Neural progenitor cell (in vitro differentiated cells): Measurements from ENCODE around the gene TEPSIN. TPM values are rescaled to one million over a fixed set of nuclear protein-coding genes. Genes with fewer than 3 reads are reported as not detected.

Experiments
- DNase-seq: peaks from one replicate; pipeline ENCODE4 v3.0.0-alpha.2; 2016; ENCODE audit warnings: low spot score
- H2AFZ ChIP-seq: fragments of 200-600 bp; sonication (generic); replicated peaks from 2 replicates; pipeline ENCODE4 v1.6.1; 2016; ENCODE audit warnings: antibody characterized with exemption
- H3F3A ChIP-seq: fragments of 200-600 bp; sonication (generic); 2 replicates; pipeline ENCODE4 v1.6.1; 2016; ENCODE audit warnings: antibody characterized with exemption, low read depth
- H3K27ac ChIP-seq: fragments of 200-600 bp; sonication (generic); 2 replicates; pipeline ENCODE4 v1.5.1; 2016; ENCODE audit warnings: mild to moderate bottlenecking
- H3K27me3 ChIP-seq: fragments of 200-600 bp; sonication (generic); 2 replicates; pipeline ENCODE4 v1.6.1; 2016; ENCODE audit warnings: mild to moderate bottlenecking, moderate library complexity
- H3K36me3 ChIP-seq: fragments of 200-600 bp; sonication (generic); 2 replicates; pipeline ENCODE4 v1.5.1; 2016
- H3K4me1 ChIP-seq: fragments of 200-600 bp; sonication (generic); 2 replicates; pipeline ENCODE4 v1.6.1; 2016; ENCODE audit warnings: mixed run types
- H3K4me2 ChIP-seq: fragments of 200-600 bp; sonication (generic); 2 replicates; pipeline ENCODE4 v1.6.1; 2016
- H3K4me3 ChIP-seq: fragments of 200-600 bp; sonication (generic); 2 replicates; pipeline ENCODE4 v1.5.1; 2016
- H3K79me2 ChIP-seq: fragments of 200-600 bp; sonication (generic); 2 replicates; pipeline ENCODE4 v1.6.1; 2016; ENCODE audit warnings: low read depth
- H3K9ac ChIP-seq: fragments of 200-600 bp; sonication (generic); 2 replicates; pipeline ENCODE4 v1.6.1; 2016
- H3K9me3 ChIP-seq: fragments of 200-600 bp; sonication (generic); 2 replicates; pipeline ENCODE4 v1.5.1; 2016; ENCODE audit warnings: low read depth
- H4K20me1 ChIP-seq: fragments of 200-600 bp; sonication (generic); 2 replicates; pipeline ENCODE4 v1.6.1; 2016; ENCODE audit warnings: low read depth
- H3K27ac Mint-ChIP-seq: 3 replicates; pipeline ENCODE4 v1.8.0; 2021; ENCODE audit warnings: mixed read lengths
- H3K27me3 Mint-ChIP-seq: 2 replicates; pipeline ENCODE4 v1.8.0; 2022; ENCODE audit warnings: low read depth, mild to moderate bottlenecking, inconsistent platforms, moderate library complexity, mixed read lengths; ENCODE audit not compliant: insufficient read depth
- H3K36me3 Mint-ChIP-seq: 3 replicates; pipeline ENCODE4 v1.8.0; 2021; ENCODE audit warnings: mixed read lengths
- H3K4me1 Mint-ChIP-seq: 3 replicates; pipeline ENCODE4 v1.8.0; 2021; ENCODE audit warnings: mixed read lengths
- H3K4me3 Mint-ChIP-seq: 3 replicates; pipeline ENCODE4 v1.8.0; 2021; ENCODE audit warnings: mild to moderate bottlenecking, moderate library complexity, mixed read lengths
- H3K9me3 Mint-ChIP-seq: 3 replicates; pipeline ENCODE4 v1.8.0; 2020; ENCODE audit warnings: mixed read lengths
- CTCF ChIP-seq: fragments of 200-600 bp; sonication (generic); IDR thresholded peaks from 2 replicates; pipeline ENCODE4 v1.5.1; 2017; ENCODE audit warnings: antibody characterized with exemption, mild to moderate bottlenecking
- EZH2 ChIP-seq: fragments of 200-600 bp; sonication (generic); IDR thresholded peaks from 2 replicates; pipeline ENCODE4 v1.6.1; 2017; ENCODE audit warnings: antibody characterized with exemption, mild to moderate bottlenecking, moderate library complexity
- EZH2phosphoT487 ChIP-seq: fragments of 200-600 bp; sonication (generic); IDR thresholded peaks from 2 replicates; pipeline ENCODE4 v1.6.1; 2017; ENCODE audit warnings: antibody characterized with exemption
- total RNA-seq: library from RNA; depleted of rRNA; stranded (reverse); fragments of >200 nt; gene quantifications from 2 replicates; pipeline ENCODE4 v1.2.3, GENCODE V29; 2015; ENCODE audit warnings: low replicate concordance

Gene TEPSIN
- total RNA-seq, 1 donor from 2014 or later: 20.6 TPM

GRCh38 chr17:81213978-81214377, 24.9 kb downstream of the TEPSIN start:
- no peaks in the 10 kb centered on the region for H3K36me3 ChIP-seq
- Mint-ChIP-seq H3K9me3 (no peaks in the 10 kb centered on the region), H3K36me3 (peaks cover 16% of the 10 kb centered on the region), H3K27ac (no peak overlapping the region), H3K4me1 (peaks cover 3% of the 10 kb centered on the region), H3K4me3 (no peak overlapping the region), H3K27me3 (peaks cover 4% of the 10 kb centered on the region)
- no peak overlapping the region for H2AFZ ChIP-seq
- peaks cover 5% of the 10 kb centered on the region for H3F3A ChIP-seq
- H3K4me1 ChIP-seq: no peaks in the 10 kb centered on the region
- TF ChIP-seq CTCF (no peak), EZH2phosphoT487 (no peak), EZH2 (no peak)
- H3K79me2 ChIP-seq: peaks cover 10% of the 10 kb centered on the region
- no peak overlapping the region for H3K4me3 ChIP-seq
- no peak overlapping the region for H3K27ac ChIP-seq
- H3K27me3 ChIP-seq: no peaks in the 10 kb centered on the region
- peaks cover 14% of the 10 kb centered on the region for H4K20me1 ChIP-seq
- H3K4me2 ChIP-seq: no peak overlapping the region
- no peaks in the 10 kb centered on the region for H3K9me3 ChIP-seq
- no peak overlapping the region for H3K9ac ChIP-seq
- DNase-seq: no peak

GRCh38 chr17:81212365-81212764, 26.5 kb downstream of the TEPSIN start:
- H3F3A ChIP-seq: peaks cover 5% of the 10 kb centered on the region
- DNase-seq: no peak
- no peak overlapping the region for H3K9ac ChIP-seq
- H4K20me1 ChIP-seq: peaks cover 14% of the 10 kb centered on the region
- H3K36me3 Mint-ChIP-seq: peaks cover 12% of the 10 kb centered on the region
- no peak for TF ChIP-seq EZH2phosphoT487
- TF ChIP-seq EZH2: no peak
- TF ChIP-seq CTCF: no peak
- no peak overlapping the region for H2AFZ ChIP-seq
- H3K4me1 Mint-ChIP-seq: peaks cover 3% of the 10 kb centered on the region
- no peak overlapping the region for H3K4me2 ChIP-seq
- H3K27me3 ChIP-seq: no peaks in the 10 kb centered on the region
- H3K27me3 Mint-ChIP-seq: peaks cover 4% of the 10 kb centered on the region
- H3K4me3 ChIP-seq: no peak overlapping the region
- no peak overlapping the region for H3K27ac Mint-ChIP-seq
- H3K36me3 ChIP-seq: no peaks in the 10 kb centered on the region
- H3K4me1 ChIP-seq: no peaks in the 10 kb centered on the region
- no peaks in the 10 kb centered on the region for H3K9me3 ChIP-seq
- H3K27ac ChIP-seq: no peak overlapping the region
- no peaks in the 10 kb centered on the region for H3K9me3 Mint-ChIP-seq
- no peak overlapping the region for H3K4me3 Mint-ChIP-seq
- peaks cover 10% of the 10 kb centered on the region for H3K79me2 ChIP-seq

GRCh38 chr17:81210868-81211267, 28.0 kb downstream of the TEPSIN start:
- H3K27me3 Mint-ChIP-seq: peaks cover 4% of the 10 kb centered on the region
- no peaks in the 10 kb centered on the region for H3K9me3 Mint-ChIP-seq
- Histone ChIP-seq H3K27me3 (no peaks in the 10 kb centered on the region), H4K20me1 (peaks cover 10% of the 10 kb centered on the region), H3F3A (peaks cover 5% of the 10 kb centered on the region), H3K9ac (no peak overlapping the region), H3K4me3 (no peak overlapping the region), H3K4me2 (no peak overlapping the region), H3K27ac (no peak overlapping the region), H3K36me3 (no peaks in the 10 kb centered on the region), H3K4me1 (no peaks in the 10 kb centered on the region), H2AFZ (no peak overlapping the region), H3K9me3 (no peaks in the 10 kb centered on the region), H3K79me2 (peaks cover 10% of the 10 kb centered on the region)
- H3K36me3 Mint-ChIP-seq: peaks cover 5% of the 10 kb centered on the region
- no peak for DNase-seq
- TF ChIP-seq CTCF (no peak), EZH2 (no peak), EZH2phosphoT487 (no peak)
- H3K4me1 Mint-ChIP-seq: peaks cover 3% of the 10 kb centered on the region
- peak overlapping the region; percentile 42 for H3K27ac Mint-ChIP-seq
- no peak overlapping the region for H3K4me3 Mint-ChIP-seq
